HG02943 (cell line): ENCODE measurements around the gene RAB10.
"Not testable (repeated sequence)": the region's sequence is repeated elsewhere in the genome, so short reads cannot be mapped to it uniquely, and the experiment has no call there.

Experiments used
- ATAC-seq: cut with Tn5 transposase; IDR thresholded peaks from one replicate; pipeline ENCODE4 v1.9.1; 2021; ENCODE audit warnings: mild to moderate bottlenecking, low read depth, moderate library complexity; ENCODE audit not compliant: unreplicated experiment

The RAB10 gene

GRCh38 chr2:26016012-26016705 lies 17.7 kb upstream of the RAB10 start:
- no peak for ATAC-seq

GRCh38 chr2:26016706-26017045 lies 17.2 kb upstream of the RAB10 start:
- not testable (repeated sequence) for ATAC-seq

- no peak for ATAC-seq
Measured at GRCh38 chr2:26017464-26018183, 16.3 kb upstream of the RAB10 start.

GRCh38 chr2:26018184-26019055 lies 15.5 kb upstream of the RAB10 start:
- no peak for ATAC-seq

- ATAC-seq: no peak
Measured at GRCh38 chr2:26020231-26020640, 13.6 kb upstream of the RAB10 start.

GRCh38 chr2:26024260-26024659 lies 9.6 kb upstream of the RAB10 start:
- no peak for ATAC-seq

GRCh38 chr2:26025509-26025908 lies 8.4 kb upstream of the RAB10 start:
- ATAC-seq: no peak

- ATAC-seq: not testable (repeated sequence)
Measured at GRCh38 chr2:26028083-26028482, 5.8 kb upstream of the RAB10 start.

GRCh38 chr2:26032586-26033269 lies 1.2 kb upstream of the RAB10 start:
- peak; percentile 4 for ATAC-seq

GRCh38 chr2:26033270-26033817 lies 540 bp upstream of the RAB10 start:
- ATAC-seq: peak; percentile 25

GRCh38 chr2:26034637-26034992 lies 731 bp downstream of the RAB10 start:
- no peak for ATAC-seq

- no peak for ATAC-seq
Measured at GRCh38 chr2:26035090-26035743, 1.3 kb downstream of the RAB10 start.

- no peak for ATAC-seq
Measured at GRCh38 chr2:26039603-26040323, 5.9 kb downstream of the RAB10 start.

GRCh38 chr2:26043109-26043508 lies 9.2 kb downstream of the RAB10 start:
- no peak for ATAC-seq

GRCh38 chr2:26043862-26044696 lies 10.2 kb downstream of the RAB10 start:
- ATAC-seq: no peak

- ATAC-seq: no peak
Measured at GRCh38 chr2:26048791-26049190, 14.9 kb downstream of the RAB10 start.

GRCh38 chr2:26049641-26050040 lies 15.8 kb downstream of the RAB10 start:
- no peak for ATAC-seq

- no peak for ATAC-seq
Measured at GRCh38 chr2:26052740-26053139, 18.9 kb downstream of the RAB10 start.
